Spleen (tissue), 11 donors: ENCODE results near the gene LIN7A. TPM values are rescaled to one million over a fixed set of nuclear protein-coding genes. Genes with fewer than 3 reads are reported as not detected.

Experiments
- DNase-seq: peaks from one replicate; pipeline ENCODE4 v3.0.0-alpha.2; 2020
- H3K27ac ChIP-seq, 8 donors: fragments of 200-600 bp; sonication (generic) in 7 of 8; 1 replicate in 4 of 8; 2 replicates in 4 of 8; pipeline versions ENCODE4 v1.5.0 to v1.8.0; 2016 to 2021; ENCODE audit warnings: inconsistent platforms in 4 of 8, mild to moderate bottlenecking in 4 of 8, moderate library complexity in 1 of 8
- H3K27me3 ChIP-seq, 7 donors: fragments of 200-600 bp; sonication (generic) in 6 of 7; replicated peaks in 1 of 7; 1 replicate in 4 of 7; 2 replicates in 3 of 7; pipeline versions ENCODE4 v1.5.0 to v1.8.0; 2016 to 2021; ENCODE audit warnings: inconsistent platforms in 3 of 7, mild to moderate bottlenecking in 1 of 7
- H3K36me3 ChIP-seq, 6 donors: fragments of 200-600 bp; sonication (generic) in 5 of 6; 1 replicate in 4 of 6; 2 replicates in 2 of 6; pipeline versions ENCODE4 v1.5.0 to v1.8.0; 2016 to 2021; ENCODE audit warnings: inconsistent platforms in 2 of 6
- H3K4me1 ChIP-seq, 6 donors: fragments of 200-600 bp; sonication (generic) in 5 of 6; 1 replicate in 3 of 6; 2 replicates in 3 of 6; pipeline versions ENCODE4 v1.5.0 to v1.8.0; 2016 to 2021; ENCODE audit warnings: inconsistent platforms in 3 of 6
- H3K4me3 ChIP-seq, 8 donors: fragments of 200-600 bp; sonication (generic) in 7 of 8; 1 replicate in 4 of 8; 2 replicates in 4 of 8; pipeline versions ENCODE4 v1.5.0 to v1.8.0; 2016 to 2021; ENCODE audit warnings: inconsistent platforms in 4 of 8, mild to moderate bottlenecking in 4 of 8, moderate library complexity in 2 of 8
- H3K9me3 ChIP-seq, 8 donors: fragments of 200-600 bp; sonication (generic) in 7 of 8; 1 replicate in 4 of 8; 2 replicates in 4 of 8; pipeline versions ENCODE4 v1.5.0 to v1.8.0; 2016 to 2021; ENCODE audit warnings: inconsistent platforms in 4 of 8
- POLR2A ChIP-seq, 3 donors: fragments of 450-650 bp; IDR thresholded peaks; one replicate each; pipeline ENCODE4 v1.5.1; 2017; ENCODE audit warnings: antibody characterized with exemption in 3 of 3, mild to moderate bottlenecking in 1 of 3
- POLR2AphosphoS5 ChIP-seq, 3 donors: sonication (generic); formaldehyde crosslinking; IDR thresholded peaks; one replicate each; pipeline ENCODE4 v1.5.1; 2017; ENCODE audit warnings: antibody characterized with exemption in 3 of 3
- WGBS, 5 donors: extraction: QIAGEN DNeasy Blood & Tissue Kit in 3 of 5; methylation state at CpG; one replicate each; pipeline versions ENCODE4 v1.1.5 to v1.1.7; 2013 to 2018; 5-methylcytosine and 5-hydroxymethylcytosine counted together
- intact Hi-C: fragments of 100-400 bp; cut with DNase I; formaldehyde crosslinking; loops from one replicate; pipeline ENCODE4 v1.15.0; 2023; ENCODE audit warnings: low total_unique reads
- polyA plus RNA-seq, 3 donors: library from polyadenylated mRNA; stranded (reverse); fragments of 200-250 nt; gene quantifications; one replicate each; pipeline ENCODE4 v1.2.1, GENCODE V29; 2013
- total RNA-seq, 7 donors: library from RNA; depleted of rRNA in 3 of 7; stranded (reverse); fragments of >200 nt in 3 of 7; fragmentation: NEBNext Ultra II Directional in 4 of 7; extraction: Animal tissue kit (Norgen Biotek cat#: 25700) in 4 of 7; gene quantifications; one replicate each; pipeline versions ENCODE4 v1.1.0 to v1.2.1, GENCODE V29; 2016 to 2021
- TF ChIP-seq, protein P1 (sequence below), 11 experiments: fragments of 200-600 bp in 7 of 11; fragments of 450-650 bp in 4 of 11; sonication (generic) in 4 of 11; IDR thresholded peaks in 8 of 11; conservative IDR thresholded peaks in 3 of 11; 1 replicate in 7 of 11; 2 replicates in 4 of 11; pipeline versions ENCODE4 v1.4.0 to v1.8.0; 2016 to 2021; ENCODE audit warnings: antibody characterized with exemption in 11 of 11, inconsistent platforms in 4 of 11, mild to moderate bottlenecking in 1 of 11
- donor health status: healthy with polysubstance abuse.
- donor health status: DM: no; HTN: no; CAD: no; lungs with moderate emphysema.
- donor health status: DM: no; HTN: no; CAD: no.
- donor health status: Bipolar disorder and iron deficiency.
- donor health status: healthy.
- donor health status: DM: no; HTN: no; CAD: no.
- donor health status: DM: yes; HTN: yes; CAD: no.

Gene LIN7A
- total and polyA plus RNA-seq, 10 donors = 1.7 to 31.6 (median 13.1) TPM

DNA sequence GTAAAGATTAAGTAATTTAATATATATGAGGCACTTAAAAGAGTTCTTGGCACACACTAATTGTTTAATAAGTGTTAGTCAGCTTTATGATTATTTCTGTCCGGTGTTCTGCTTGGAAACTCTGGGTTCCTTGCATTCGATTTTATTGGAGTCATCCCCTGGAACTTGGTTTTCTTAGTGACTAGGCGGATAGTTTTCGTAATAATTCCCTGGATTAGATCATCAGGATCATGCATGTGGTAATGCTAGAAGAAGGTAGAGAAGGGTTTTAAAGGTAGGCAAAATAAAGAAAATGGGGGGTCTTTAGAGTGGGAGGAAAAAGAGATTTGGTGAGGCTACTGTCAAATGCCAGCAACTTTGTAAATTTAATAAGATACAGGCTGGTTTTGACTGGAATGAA, 132.6 kb downstream of the LIN7A start:
- no peak overlapping the region for H3K27ac ChIP-seq
- WGBS, 5 donors = 92 to 95% (median 94%) methylated on average over 4 of the region's 4 CpGs
- no peaks in the 10 kb centered on the region for H3K9me3 ChIP-seq
- TF ChIP-seq, protein P1, sequence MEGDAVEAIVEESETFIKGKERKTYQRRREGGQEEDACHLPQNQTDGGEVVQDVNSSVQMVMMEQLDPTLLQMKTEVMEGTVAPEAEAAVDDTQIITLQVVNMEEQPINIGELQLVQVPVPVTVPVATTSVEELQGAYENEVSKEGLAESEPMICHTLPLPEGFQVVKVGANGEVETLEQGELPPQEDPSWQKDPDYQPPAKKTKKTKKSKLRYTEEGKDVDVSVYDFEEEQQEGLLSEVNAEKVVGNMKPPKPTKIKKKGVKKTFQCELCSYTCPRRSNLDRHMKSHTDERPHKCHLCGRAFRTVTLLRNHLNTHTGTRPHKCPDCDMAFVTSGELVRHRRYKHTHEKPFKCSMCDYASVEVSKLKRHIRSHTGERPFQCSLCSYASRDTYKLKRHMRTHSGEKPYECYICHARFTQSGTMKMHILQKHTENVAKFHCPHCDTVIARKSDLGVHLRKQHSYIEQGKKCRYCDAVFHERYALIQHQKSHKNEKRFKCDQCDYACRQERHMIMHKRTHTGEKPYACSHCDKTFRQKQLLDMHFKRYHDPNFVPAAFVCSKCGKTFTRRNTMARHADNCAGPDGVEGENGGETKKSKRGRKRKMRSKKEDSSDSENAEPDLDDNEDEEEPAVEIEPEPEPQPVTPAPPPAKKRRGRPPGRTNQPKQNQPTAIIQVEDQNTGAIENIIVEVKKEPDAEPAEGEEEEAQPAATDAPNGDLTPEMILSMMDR (IDR thresholded peaks at IDR 0.05 in 8 of 11, conservative IDR thresholded peaks at IDR 0.05 in 3 of 11) = no peak
- TF ChIP-seq POLR2A (IDR thresholded peaks at IDR 0.05) (no peak), POLR2AphosphoS5 (IDR thresholded peaks at IDR 0.05) (no peak)
- H3K4me1 ChIP-seq = no peaks in the 10 kb centered on the region
- H3K36me3 ChIP-seq = peaks cover 0 to 53% (median 0%) of the 10 kb centered on the region in 6 donors
- no peak overlapping the region for H3K4me3 ChIP-seq
- intact Hi-C loops = no loop called here
- no peaks in the 10 kb centered on the region for H3K27me3 ChIP-seq
- no peak for DNase-seq

DNA sequence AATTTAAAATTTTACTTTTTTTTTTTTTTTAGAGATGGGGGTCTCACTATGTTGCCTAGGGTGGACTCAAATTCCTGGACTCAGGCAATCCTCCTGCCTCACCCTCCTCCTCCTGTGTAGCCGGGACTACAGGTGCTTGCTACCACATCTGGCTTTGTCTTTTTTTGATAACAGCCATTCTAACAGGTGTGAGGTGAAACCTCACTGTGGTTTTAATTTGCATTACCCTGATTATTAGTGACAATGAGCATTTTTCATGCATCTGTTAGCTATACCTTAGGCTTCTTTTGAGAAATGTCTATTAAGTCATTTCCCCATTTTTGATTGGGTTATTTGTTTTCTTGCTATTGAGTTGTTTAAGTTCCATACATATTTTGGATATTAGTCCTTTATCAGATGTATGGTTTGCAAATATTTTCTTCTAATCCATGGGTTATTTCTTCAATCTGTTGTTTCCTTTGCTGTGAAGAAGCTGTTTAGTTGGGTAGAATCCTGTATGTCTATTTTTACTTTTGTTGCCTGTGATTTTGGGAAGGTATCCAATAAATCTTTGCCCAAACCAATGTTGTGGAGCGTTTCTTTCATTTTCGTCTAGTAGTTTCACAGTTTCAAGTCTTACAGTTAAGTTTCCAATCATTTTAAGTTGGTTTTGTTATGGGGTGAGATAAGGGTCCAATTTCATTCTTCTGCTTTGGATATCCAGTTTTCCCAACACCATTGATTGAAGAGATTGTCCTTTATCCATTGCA, 134.9 kb downstream of the LIN7A start:
- DNase-seq = no peak
- peaks cover 0 to 39% (median 0%) of the 10 kb centered on the region in 6 donors for H3K36me3 ChIP-seq
- no peak overlapping the region for H3K4me3 ChIP-seq
- 79 to 87% (median 85%) methylated on average over 3 of the region's 3 CpGs for WGBS, 5 donors
- H3K27me3 ChIP-seq = no peaks in the 10 kb centered on the region
- intact Hi-C loops = no loop called here
- no peaks in the 10 kb centered on the region for H3K9me3 ChIP-seq
- H3K27ac ChIP-seq = no peak overlapping the region
- H3K4me1 ChIP-seq = no peaks in the 10 kb centered on the region
- TF ChIP-seq POLR2AphosphoS5 (IDR thresholded peaks at IDR 0.05) (no peak), POLR2A (IDR thresholded peaks at IDR 0.05) (no peak)
- TF ChIP-seq, protein P1 (IDR thresholded peaks at IDR 0.05 in 8 of 11, conservative IDR thresholded peaks at IDR 0.05 in 3 of 11) = no peak

DNA sequence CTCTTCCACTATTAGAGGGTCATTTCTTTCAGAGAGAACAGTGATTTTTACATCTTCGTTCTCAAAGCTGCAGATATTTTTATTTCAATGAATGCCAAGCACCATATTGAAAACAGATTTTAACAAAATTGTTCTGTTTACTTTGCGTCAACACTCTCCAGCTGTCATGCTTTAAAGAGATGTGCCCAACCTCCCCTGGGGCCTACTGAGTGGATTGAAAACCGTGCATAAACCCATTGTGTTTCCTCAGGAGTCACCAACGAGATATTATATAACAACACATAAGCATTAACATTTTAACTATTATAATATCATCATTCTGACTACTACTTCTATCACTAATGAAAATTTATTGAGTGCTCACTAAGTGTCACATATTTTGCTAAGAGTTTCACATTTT, 139.5 kb downstream of the LIN7A start:
- no peaks in the 10 kb centered on the region for H3K27me3 ChIP-seq
- no peak for DNase-seq
- no peaks in the 10 kb centered on the region for H3K9me3 ChIP-seq
- 49 to 71% (median 65%) methylated on average over 4 of the region's 4 CpGs for WGBS, 5 donors
- H3K4me3 ChIP-seq = no peak overlapping the region
- peaks cover 0 to 42% (median 0%) of the 10 kb centered on the region in 6 donors for H3K36me3 ChIP-seq
- H3K27ac ChIP-seq = no peak overlapping the region
- intact Hi-C loops = no loop called here
- no peaks in the 10 kb centered on the region for H3K4me1 ChIP-seq
- TF ChIP-seq, protein P1 (IDR thresholded peaks at IDR 0.05 in 8 of 11, conservative IDR thresholded peaks at IDR 0.05 in 3 of 11) = no peak
- TF ChIP-seq POLR2AphosphoS5 (IDR thresholded peaks at IDR 0.05) (no peak), POLR2A (IDR thresholded peaks at IDR 0.05) (no peak)

DNA sequence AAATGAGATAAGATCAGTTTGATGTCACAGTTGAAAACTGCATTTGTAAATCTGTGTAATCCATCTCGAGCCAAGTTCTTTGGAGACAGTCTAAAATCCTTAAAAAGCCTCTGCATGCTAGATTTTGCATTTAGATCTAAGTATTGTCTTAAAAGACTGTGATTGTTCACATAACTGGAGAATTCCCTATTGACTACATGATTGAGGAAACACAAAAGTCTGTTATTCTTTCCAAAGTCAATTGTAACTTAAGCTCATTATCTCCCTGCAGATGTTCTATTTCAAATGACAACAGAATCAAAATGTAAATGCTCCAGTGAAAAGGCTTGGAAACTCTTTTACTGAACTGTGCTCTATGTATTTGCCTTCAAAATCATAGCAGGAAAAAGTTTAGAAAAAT, 143.2 kb downstream of the LIN7A start:
- TF ChIP-seq, protein P1 (IDR thresholded peaks at IDR 0.05 in 8 of 11, conservative IDR thresholded peaks at IDR 0.05 in 3 of 11) = no peak
- TF ChIP-seq POLR2A (IDR thresholded peaks at IDR 0.05) (no peak), POLR2AphosphoS5 (IDR thresholded peaks at IDR 0.05) (no peak)
- WGBS, 5 donors = 39 to 61% (median 58%) methylated on average over 1 of the region's 1 CpG
- Histone ChIP-seq H3K4me1 (no peaks in the 10 kb centered on the region), H3K36me3 (peaks cover 0 to 32% (median 0%) of the 10 kb centered on the region in 6 donors), H3K4me3 (no peak overlapping the region), H3K27ac (no peak overlapping the region), H3K9me3 (no peaks in the 10 kb centered on the region), H3K27me3 (no peaks in the 10 kb centered on the region)
- intact Hi-C loops = no loop called here
- no peak for DNase-seq
